Hematopoietic multipotent progenitor cell treated with erythropoietin and hydrocortisone succinate and interleukin-3 and kit ligand, for 6 days (in vitro differentiated cells): ENCODE results near the gene RBM22.
A peak's percentile ranks its signal among the peaks of the same experiment; 100 is the strongest.

Source experiments
- DNase-seq: peaks from one replicate; pipeline ENCODE4 v3.0.0-alpha.2; 2015

Gene RBM22

GRCh38 chr5:150650021-150651006 is 50.5 kb downstream of the RBM22 start:
- no peak for DNase-seq

- no peak for DNase-seq
These were observed 51.5 kb downstream of the RBM22 start for GRCh38 chr5:150649108-150650020.

- DNase-seq = no peak
These were observed 52.4 kb downstream of the RBM22 start for GRCh38 chr5:150648294-150649107.

- DNase-seq = no peak
These were observed 53.3 kb downstream of the RBM22 start for GRCh38 chr5:150647275-150648251.

- DNase-seq = no peak
These were observed 55.7 kb downstream of the RBM22 start for GRCh38 chr5:150645070-150645700.

- peak; percentile 16 for DNase-seq
These were observed 56.3 kb downstream of the RBM22 start for GRCh38 chr5:150644514-150644913.

- no peak for DNase-seq
These were observed 56.8 kb downstream of the RBM22 start for GRCh38 chr5:150644058-150644457.

GRCh38 chr5:150642991-150643710 is 57.7 kb downstream of the RBM22 start:
- no peak for DNase-seq

GRCh38 chr5:150642567-150642927 is 58.3 kb downstream of the RBM22 start:
- no peak for DNase-seq

GRCh38 chr5:150641824-150642566 is 58.9 kb downstream of the RBM22 start:
- no peak for DNase-seq

- DNase-seq = no peak
These were observed 59.8 kb downstream of the RBM22 start for GRCh38 chr5:150641006-150641570.
